HG03521 (cell line): ENCODE measurements around the gene ICAM2.
A peak's percentile ranks its signal among the peaks of the same experiment; 100 is the strongest.

ENCODE experiments used
- ATAC-seq: cut with Tn5 transposase; IDR thresholded peaks from one replicate; pipeline ENCODE4 v1.9.1; 2021; ENCODE audit warnings: mild to moderate bottlenecking, moderate library complexity; ENCODE audit not compliant: unreplicated experiment

Gene ICAM2

GRCh38 chr17:64020056-64020766 is at the start of gene ICAM2:
Gene ICAM2 (minus strand): TSS chr17:64020633. CDS start chr17:64006691, 13,942 bp downstream.
- ATAC-seq = peak; percentile 63

GRCh38 chr17:64070213-64070612 is 49.8 kb upstream of the ICAM2 start:
- ATAC-seq = no peak

GRCh38 chr17:64069143-64069542 is 48.7 kb upstream of the ICAM2 start:
- no peak for ATAC-seq

- no peak for ATAC-seq
Observed at GRCh38 chr17:64067657-64068056, 47.2 kb upstream of the ICAM2 start.

GRCh38 chr17:64066716-64067115 is 46.3 kb upstream of the ICAM2 start:
- no peak for ATAC-seq

GRCh38 chr17:64065161-64065560 is 44.7 kb upstream of the ICAM2 start:
- no peak for ATAC-seq

- no peak for ATAC-seq
Observed at GRCh38 chr17:64064331-64064730, 43.9 kb upstream of the ICAM2 start.

GRCh38 chr17:64063766-64064224 is 43.4 kb upstream of the ICAM2 start:
- ATAC-seq = no peak

- no peak for ATAC-seq
Observed at GRCh38 chr17:64063088-64063487, 42.7 kb upstream of the ICAM2 start.

- ATAC-seq = no peak
Observed at GRCh38 chr17:64061178-64061898, 40.9 kb upstream of the ICAM2 start.

- no peak for ATAC-seq
Observed at GRCh38 chr17:64060331-64060730, 39.9 kb upstream of the ICAM2 start.

- ATAC-seq = no peak
Observed at GRCh38 chr17:64059756-64060155, 39.3 kb upstream of the ICAM2 start.

GRCh38 chr17:64058621-64059020 is 38.2 kb upstream of the ICAM2 start:
- no peak for ATAC-seq

- no peak for ATAC-seq
Observed at GRCh38 chr17:64057701-64058263, 37.3 kb upstream of the ICAM2 start.

GRCh38 chr17:64056269-64057005 is 36.0 kb upstream of the ICAM2 start:
- ATAC-seq = peak; percentile 64

GRCh38 chr17:64055183-64056142 is 35.0 kb upstream of the ICAM2 start:
- no peak for ATAC-seq

- ATAC-seq = no peak
Observed at GRCh38 chr17:64054304-64054703, 33.9 kb upstream of the ICAM2 start.

GRCh38 chr17:64053101-64053500 is 32.7 kb upstream of the ICAM2 start:
- ATAC-seq = no peak

- ATAC-seq = no peak
Observed at GRCh38 chr17:64051153-64051552, 30.7 kb upstream of the ICAM2 start.

GRCh38 chr17:64048805-64049204 is 28.4 kb upstream of the ICAM2 start:
- no peak for ATAC-seq
